SK-N-DZ (cell line): ENCODE results near the gene HEATR3.

Experiments used
- DNase-seq: peaks from one replicate; pipeline ENCODE4 v3.0.0-alpha.2; 2015; ENCODE audit warnings: low spot score

Gene HEATR3

GRCh38 chr16:50056226-50056625 is 9.5 kb upstream of the HEATR3 start:
- DNase-seq: no peak

- DNase-seq: no peak
Observed at GRCh38 chr16:50058091-50058771, 7.5 kb upstream of the HEATR3 start.

GRCh38 chr16:50059111-50059510 is 6.7 kb upstream of the HEATR3 start:
- no peak for DNase-seq

- DNase-seq: no peak
Observed at GRCh38 chr16:50059669-50060068, 6.1 kb upstream of the HEATR3 start.

- no peak for DNase-seq
Observed at GRCh38 chr16:50061326-50061725, 4.4 kb upstream of the HEATR3 start.

GRCh38 chr16:50065241-50065623 is 538 bp upstream of the HEATR3 start:
- no peak for DNase-seq

- no peak for DNase-seq
Observed at GRCh38 chr16:50066482-50067289, 916 bp downstream of the HEATR3 start.

GRCh38 chr16:50067290-50067853 is 1.6 kb downstream of the HEATR3 start:
- peak; percentile 48 for DNase-seq

GRCh38 chr16:50068550-50068949 is 2.8 kb downstream of the HEATR3 start:
- no peak for DNase-seq

GRCh38 chr16:50069060-50069459 is 3.3 kb downstream of the HEATR3 start:
- DNase-seq: no peak

- DNase-seq: no peak
Observed at GRCh38 chr16:50071075-50071671, 5.4 kb downstream of the HEATR3 start.

- DNase-seq: no peak
Observed at GRCh38 chr16:50072730-50073129, 7.0 kb downstream of the HEATR3 start.

GRCh38 chr16:50079397-50080140 is 13.8 kb downstream of the HEATR3 start:
- DNase-seq: no peak

- no peak for DNase-seq
Observed at GRCh38 chr16:50081428-50082018, 15.8 kb downstream of the HEATR3 start.

- no peak for DNase-seq
Observed at GRCh38 chr16:50083996-50084395, 18.2 kb downstream of the HEATR3 start.

- DNase-seq: no peak
Observed at GRCh38 chr16:50086176-50086575, 20.4 kb downstream of the HEATR3 start.

GRCh38 chr16:50088302-50088701 is 22.5 kb downstream of the HEATR3 start:
- DNase-seq: no peak

GRCh38 chr16:50092891-50093290 is 27.1 kb downstream of the HEATR3 start:
- DNase-seq: no peak

- DNase-seq: no peak
Observed at GRCh38 chr16:50093607-50094539, 28.1 kb downstream of the HEATR3 start.

GRCh38 chr16:50096791-50097190 is 31.0 kb downstream of the HEATR3 start:
- DNase-seq: no peak
